Middle frontal gyrus (tissue), 1 donor: ENCODE data around the gene IRF2BP2.
"Not testable (repeated sequence)": the region's sequence is repeated elsewhere in the genome, so short reads cannot be mapped to it uniquely, and the experiment has no call there.

ENCODE experiments used
- DNase-seq: peaks from one replicate; pipeline ENCODE4 v3.0.0-alpha.2; 2015; ENCODE audit warnings: low spot score; ENCODE audit errors: extremely low spot score

IRF2BP2 gene

GRCh38 chr1:234610061-234610665 is at the start of gene IRF2BP2:
TSS of gene IRF2BP2 (minus strand) at chr1:234610178. CDS start at chr1:234609494, 684 bp downstream.
- DNase-seq: no peak

DNA sequence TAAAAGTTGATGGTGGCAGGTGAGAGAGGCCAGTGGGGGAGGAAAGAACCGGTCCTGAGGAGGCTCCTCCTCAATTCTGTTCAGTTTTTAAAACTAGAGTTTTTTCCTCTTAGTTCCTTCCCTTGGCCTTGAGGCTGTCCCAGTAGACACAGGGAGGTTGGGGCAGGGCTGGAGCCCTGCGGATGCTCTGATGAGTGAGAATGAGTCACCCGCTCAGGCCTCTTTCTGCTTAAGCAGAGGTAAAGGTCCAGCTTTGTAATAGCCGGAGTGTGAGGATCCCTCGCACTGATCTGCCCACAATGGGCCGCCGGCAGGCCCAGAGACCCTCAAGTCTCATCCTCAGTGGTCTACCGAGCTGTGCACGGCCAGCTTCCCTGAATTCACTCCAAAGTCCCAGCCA is 49.6 kb upstream of the IRF2BP2 start:
- no peak for DNase-seq

DNA sequence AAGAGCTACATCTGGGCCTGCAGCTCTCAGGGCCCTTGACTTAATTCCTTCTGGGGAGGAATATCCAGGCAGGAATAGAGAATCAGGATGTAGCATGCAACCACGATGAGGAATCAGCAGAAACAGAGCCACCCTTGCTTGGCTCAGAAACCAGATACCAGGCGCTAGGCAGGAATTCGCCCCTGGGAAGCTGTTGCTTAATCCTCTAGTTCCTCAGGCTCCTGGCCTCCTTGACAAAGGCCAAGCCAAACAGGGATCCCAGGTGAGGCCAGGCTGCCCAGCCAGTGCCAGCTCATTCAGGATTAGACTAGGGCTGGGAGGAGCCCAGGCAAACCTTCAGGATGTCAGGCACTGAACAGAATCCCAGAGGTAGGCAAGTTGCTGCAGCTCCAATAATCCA is 48.2 kb upstream of the IRF2BP2 start:
- DNase-seq: no peak

DNA sequence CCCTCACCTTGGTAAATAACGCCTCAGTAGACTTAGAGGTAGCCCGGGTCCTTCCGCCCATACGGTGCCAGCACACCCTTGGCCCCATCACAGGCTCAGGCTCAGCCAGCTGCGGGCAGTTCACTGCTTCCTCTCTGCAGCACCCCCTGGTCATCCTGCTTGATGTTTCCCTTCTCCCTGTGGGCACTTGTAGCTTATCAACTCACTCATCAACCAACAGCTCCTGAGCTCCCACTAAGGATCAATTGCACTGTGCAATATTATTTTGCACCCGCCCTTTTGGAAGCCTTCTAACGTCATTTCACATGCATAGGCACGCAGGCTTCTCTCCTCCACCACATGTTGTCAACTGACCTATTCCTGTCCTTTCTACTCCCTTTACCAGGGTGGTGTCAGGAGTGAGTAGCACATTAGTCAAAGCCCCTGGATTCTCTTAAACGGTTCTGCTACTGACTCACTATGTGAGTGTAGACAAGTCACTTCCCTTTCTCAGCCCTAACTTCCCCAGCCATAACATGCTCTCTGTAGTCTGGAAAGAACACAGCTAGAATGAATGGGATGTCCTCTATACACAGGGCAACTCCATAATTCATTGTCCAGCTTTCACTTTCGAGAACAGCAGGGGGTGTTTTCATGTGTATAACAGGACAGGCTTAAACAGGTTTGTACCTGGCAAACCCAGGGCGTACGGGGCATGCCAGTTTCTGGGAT is 47.1 kb upstream of the IRF2BP2 start:
- DNase-seq: no peak

GRCh38 chr1:234656070-234656895 is 46.3 kb upstream of the IRF2BP2 start:
- no peak for DNase-seq

- no peak for DNase-seq
Observed at GRCh38 chr1:234655328-234656069, 45.5 kb upstream of the IRF2BP2 start.

GRCh38 chr1:234654002-234654733 is 44.2 kb upstream of the IRF2BP2 start:
- DNase-seq: no peak

- no peak for DNase-seq
Observed at GRCh38 chr1:234649432-234650081, 39.6 kb upstream of the IRF2BP2 start.

GRCh38 chr1:234647758-234648157 is 37.8 kb upstream of the IRF2BP2 start:
- DNase-seq: no peak

DNA sequence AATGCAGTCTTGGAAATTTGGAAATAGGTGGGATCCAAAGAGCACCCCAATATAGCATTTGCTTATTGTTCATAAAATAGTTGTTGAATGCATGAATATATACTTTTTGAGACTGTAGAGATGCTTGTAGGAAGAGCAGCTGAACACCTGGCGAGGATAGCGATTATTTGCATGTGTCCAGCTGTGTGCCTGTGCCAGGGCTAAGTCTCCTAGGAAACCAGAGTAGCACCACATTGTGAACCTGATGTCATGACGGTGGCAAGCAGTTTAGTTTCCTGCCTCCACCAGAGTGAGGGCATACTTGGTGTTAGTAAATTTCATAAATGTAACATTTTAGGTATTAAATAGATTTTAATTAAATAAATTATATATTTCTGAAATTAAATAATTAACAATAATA is 37.3 kb upstream of the IRF2BP2 start:
- DNase-seq: no peak

DNA sequence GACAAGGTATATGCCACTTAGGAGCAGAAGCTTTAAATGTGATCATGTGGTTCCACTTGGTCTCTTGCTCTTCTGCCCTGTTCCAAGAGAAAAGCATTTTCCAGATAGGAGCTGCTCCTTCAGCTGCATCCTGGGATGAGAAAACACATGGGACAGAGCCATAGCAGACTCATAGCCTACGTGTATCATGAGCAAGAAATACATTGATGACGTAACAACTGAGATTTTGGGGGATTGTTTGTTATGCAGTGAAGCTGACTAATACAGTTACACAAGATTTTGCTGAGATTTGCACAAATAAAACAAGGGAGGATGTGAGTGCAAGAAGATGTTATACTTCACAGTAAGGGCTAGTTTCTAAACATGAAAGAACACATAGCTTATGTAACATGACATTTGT is 36.0 kb upstream of the IRF2BP2 start:
- DNase-seq: no peak

DNA sequence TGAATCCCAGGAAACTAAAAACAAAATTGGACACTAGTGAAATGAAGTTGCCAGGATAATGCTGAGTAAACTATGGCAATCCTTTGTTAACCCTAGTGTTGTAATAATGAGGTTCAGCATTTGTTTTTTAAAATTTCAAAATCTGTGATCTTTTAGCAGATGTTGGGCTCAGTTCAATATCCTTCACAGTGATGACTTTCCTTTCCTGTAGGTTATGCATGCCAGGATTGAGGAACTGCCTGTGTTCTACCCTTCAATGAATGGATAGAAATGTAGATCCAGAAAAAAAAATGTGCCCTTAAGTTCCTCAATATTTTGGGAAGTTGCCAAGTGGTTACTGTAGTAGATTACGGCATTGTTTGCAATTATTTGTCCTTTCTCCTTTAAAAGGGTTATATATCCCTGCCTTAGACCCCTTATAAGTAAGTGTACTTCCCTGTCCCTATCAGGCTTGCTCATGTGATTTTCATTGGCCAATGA is 35.5 kb upstream of the IRF2BP2 start:
- DNase-seq: no peak

GRCh38 chr1:234644928-234645327 is 35.0 kb upstream of the IRF2BP2 start:
- no peak for DNase-seq

DNA sequence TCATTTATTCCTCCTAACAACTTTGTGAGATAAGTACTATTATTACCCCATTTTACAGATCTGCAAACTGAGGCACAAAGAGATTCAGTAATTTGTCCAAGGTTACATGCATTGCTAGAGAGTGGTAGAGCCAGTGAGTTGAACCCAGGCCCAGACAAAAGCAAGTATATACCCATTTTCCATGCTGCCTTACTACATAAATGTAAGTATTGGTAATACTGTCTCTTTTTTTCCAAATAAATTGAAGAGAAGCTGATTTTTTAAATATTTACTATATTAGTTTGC is 33.8 kb upstream of the IRF2BP2 start:
- no peak for DNase-seq

- DNase-seq: no peak
Observed at GRCh38 chr1:234643111-234643849, 33.3 kb upstream of the IRF2BP2 start.

DNA sequence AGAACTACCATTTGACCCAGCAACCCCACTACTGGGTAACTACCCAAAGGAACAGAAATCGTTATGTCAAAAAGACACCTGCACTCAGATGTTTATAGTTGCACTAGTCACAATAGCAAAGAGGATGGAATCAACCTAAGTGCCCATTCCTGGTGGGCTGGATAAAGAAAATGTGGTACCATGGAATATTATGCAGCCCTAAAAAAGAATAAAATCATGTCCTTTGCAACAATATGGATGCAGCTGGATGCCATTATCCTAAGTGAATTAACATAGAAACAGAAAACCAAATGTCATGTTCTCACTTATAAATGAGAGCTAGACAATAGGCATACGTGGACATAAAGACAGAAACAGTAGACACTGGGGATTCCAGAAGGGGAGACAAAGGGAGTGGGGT is 32.5 kb upstream of the IRF2BP2 start:
- DNase-seq: no peak

GRCh38 chr1:234639961-234640360 is 30.0 kb upstream of the IRF2BP2 start:
- DNase-seq: no peak

DNA sequence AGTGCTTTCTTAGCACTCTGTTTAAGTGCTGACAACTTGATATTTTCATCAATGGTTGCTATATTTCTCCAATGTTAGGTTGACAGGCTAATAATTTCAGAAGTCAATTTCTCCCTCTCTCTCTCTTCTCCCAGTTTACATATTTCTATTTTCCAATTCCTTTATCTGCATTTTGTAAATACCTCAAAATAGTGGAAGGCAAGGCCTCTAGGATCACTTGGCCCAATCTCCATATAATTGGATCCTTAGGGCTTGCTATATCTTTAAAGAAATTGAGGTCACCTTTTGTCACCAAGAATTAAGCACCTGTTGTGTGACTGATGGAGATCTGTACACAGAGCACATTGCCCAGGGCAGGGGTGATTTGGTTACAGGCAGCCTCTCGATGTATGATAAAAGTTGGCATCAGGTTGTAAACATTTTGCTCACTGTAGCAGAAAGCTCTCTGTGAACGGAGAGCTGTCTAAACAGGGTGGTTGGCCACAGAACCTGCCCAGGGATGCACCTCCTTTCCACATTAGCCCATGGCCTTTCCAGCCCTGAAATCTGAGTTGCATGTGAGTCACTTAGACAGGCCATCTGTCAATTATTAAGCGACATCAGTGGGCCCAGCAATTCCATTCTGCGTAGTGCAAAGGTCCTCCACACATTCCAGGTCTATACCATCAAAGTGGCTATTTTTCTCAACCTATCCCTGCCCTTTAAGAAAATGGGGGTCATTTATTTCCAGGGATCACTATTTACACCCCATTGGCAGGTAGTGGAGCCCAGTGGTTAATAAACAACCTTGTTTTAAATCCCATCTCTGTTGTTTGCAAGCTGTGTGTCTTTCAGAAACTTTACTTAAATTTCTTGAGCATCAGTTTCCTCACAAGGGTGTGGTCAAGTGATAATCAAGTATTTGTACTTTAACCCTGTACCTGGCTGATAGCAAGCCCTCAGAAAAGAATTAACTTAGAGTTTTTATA is 29.1 kb upstream of the IRF2BP2 start:
- DNase-seq: no peak

DNA sequence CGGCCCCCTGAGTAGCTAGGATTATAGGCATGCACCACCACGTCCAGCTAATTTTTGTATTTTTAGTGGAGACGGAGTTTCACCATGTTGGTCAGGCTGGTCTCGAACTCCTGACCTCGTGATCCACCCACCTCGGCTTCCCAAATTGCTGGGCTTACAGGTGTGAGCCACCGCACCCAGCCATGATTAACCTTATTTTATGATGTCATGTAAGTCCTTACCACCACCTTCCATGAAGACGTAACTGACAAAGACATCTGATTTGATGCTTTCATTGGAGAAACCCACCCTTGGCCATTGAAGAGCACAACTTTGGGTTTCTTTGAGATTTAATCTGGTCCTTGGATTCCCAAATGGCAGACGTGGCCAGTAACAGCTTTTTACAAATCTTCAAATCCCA is 24.9 kb upstream of the IRF2BP2 start:
- not testable (repeated sequence) for DNase-seq
